ENCODE measurements around the gene NUP93. TPM values are rescaled to one million over a fixed set of nuclear protein-coding genes. Genes with fewer than 3 reads are reported as not detected.
"Not testable (repeated sequence)": the region's sequence is repeated elsewhere in the genome, so short reads cannot be mapped to it uniquely, and the experiment has no call there.

Gene NUP93
- polyA plus RNA-seq, 1 donor (not counting 4 experiments of a cell fraction or from before 2014, with no cell fraction given) = 74.1 TPM

- H3K27me3 ChIP-seq (ENCODE audit: control insufficient read depth, extremely low read depth, insufficient read depth, low read length) = peaks cover 5% of the 10 kb centered on the region
- TF ChIP-seq CTCF (optimal IDR thresholded peaks at IDR 0.05 in 1 of 3, IDR thresholded peaks at IDR 0.05 in 1 of 3, conservative IDR thresholded peaks at IDR 0.05 in 1 of 3; ENCODE audit: extremely low read depth in 1 of 3, insufficient read depth in 2 of 3, low read length in 3 of 3) (no peak), EZH2 (IDR thresholded peaks at IDR 0.05; ENCODE audit: low read length) (no peak)
- H3K9me3 ChIP-seq (ENCODE audit: control insufficient read depth, low read depth, low read length) = no peaks in the 10 kb centered on the region
- no peak overlapping the region for H2AFZ ChIP-seq (ENCODE audit: control insufficient read depth, low read length)
- no peak overlapping the region for H3K4me2 ChIP-seq (ENCODE audit: control insufficient read depth, extremely low read depth, insufficient read depth, low read depth, low read length)
- no peak overlapping the region for H3K4me3 ChIP-seq (ENCODE audit: control insufficient read depth in 2 of 3, extremely low read depth in 1 of 3, insufficient read depth in 2 of 3, low read depth in 1 of 3, low read length in 3 of 3)
- no peaks in the 10 kb centered on the region for H4K20me1 ChIP-seq (ENCODE audit: control insufficient read depth, extremely low read depth, insufficient read depth, low read length)
- FAIRE-seq (no peak), DNase-seq (ENCODE audit: low read depth, low spot score) (no peak)
- H3K9ac ChIP-seq (ENCODE audit: control insufficient read depth, extremely low read depth, insufficient read depth, low read length) = no peak overlapping the region
- no peaks in the 10 kb centered on the region for H3K36me3 ChIP-seq (ENCODE audit: control insufficient read depth in 2 of 2, extremely low read depth in 1 of 2, insufficient read depth in 2 of 2, low read length in 2 of 2)
- dilution Hi-C loops (cut with MboI; ENCODE audit: extremely low pct_ligation_motif_present, low sequenced_read_pairs) = no loop called here
- H3K9me1 ChIP-seq (ENCODE audit: control insufficient read depth, extremely low read depth, insufficient read depth, low read length) = no peaks in the 10 kb centered on the region
- no peaks in the 10 kb centered on the region for H3K4me1 ChIP-seq (ENCODE audit: control insufficient read depth, extremely low read depth, insufficient read depth, low read length)
- H3K79me2 ChIP-seq (ENCODE audit: control insufficient read depth, insufficient read depth, low read length) = no peaks in the 10 kb centered on the region
- H3K27ac ChIP-seq (ENCODE audit: control insufficient read depth, insufficient read depth, low read length) = no peak overlapping the region
These were observed 14.8 kb upstream of the NUP93 start for GRCh38 chr16:56715126-56715525.

- Histone ChIP-seq H2AFZ (ENCODE audit: control insufficient read depth, low read length) (no peak overlapping the region), H3K36me3 (ENCODE audit: control insufficient read depth in 2 of 2, extremely low read depth in 1 of 2, insufficient read depth in 2 of 2, low read length in 2 of 2) (no peaks in the 10 kb centered on the region), H3K27me3 (ENCODE audit: control insufficient read depth, extremely low read depth, insufficient read depth, low read length) (no peaks in the 10 kb centered on the region), H3K27ac (ENCODE audit: control insufficient read depth, insufficient read depth, low read length) (no peak overlapping the region), H3K9me1 (ENCODE audit: control insufficient read depth, extremely low read depth, insufficient read depth, low read length) (no peaks in the 10 kb centered on the region), H4K20me1 (ENCODE audit: control insufficient read depth, extremely low read depth, insufficient read depth, low read length) (no peaks in the 10 kb centered on the region), H3K4me3 (ENCODE audit: control insufficient read depth in 2 of 3, extremely low read depth in 1 of 3, insufficient read depth in 2 of 3, low read depth in 1 of 3, low read length in 3 of 3) (no peak overlapping the region), H3K4me2 (ENCODE audit: control insufficient read depth, extremely low read depth, insufficient read depth, low read depth, low read length) (no peak overlapping the region), H3K79me2 (ENCODE audit: control insufficient read depth, insufficient read depth, low read length) (no peaks in the 10 kb centered on the region), H3K4me1 (ENCODE audit: control insufficient read depth, extremely low read depth, insufficient read depth, low read length) (no peaks in the 10 kb centered on the region), H3K9me3 (ENCODE audit: control insufficient read depth, low read depth, low read length) (no peaks in the 10 kb centered on the region), H3K9ac (ENCODE audit: control insufficient read depth, extremely low read depth, insufficient read depth, low read length) (no peak overlapping the region)
- dilution Hi-C loops (cut with MboI; ENCODE audit: extremely low pct_ligation_motif_present, low sequenced_read_pairs) = no loop called here
- FAIRE-seq = peak; percentile 20
- TF ChIP-seq CTCF (optimal IDR thresholded peaks at IDR 0.05 in 1 of 3, IDR thresholded peaks at IDR 0.05 in 1 of 3, conservative IDR thresholded peaks at IDR 0.05 in 1 of 3; ENCODE audit: extremely low read depth in 1 of 3, insufficient read depth in 2 of 3, low read length in 3 of 3) (no peak), EZH2 (IDR thresholded peaks at IDR 0.05; ENCODE audit: low read length) (no peak)
- DNase-seq (ENCODE audit: low read depth, low spot score) = no peak
These were observed 13.2 kb upstream of the NUP93 start for GRCh38 chr16:56716761-56717160.

GRCh38 chr16:56717532-56717931, 12.4 kb upstream of the NUP93 start:
- H2AFZ ChIP-seq (ENCODE audit: control insufficient read depth, low read length); dilution Hi-C loops (cut with MboI; ENCODE audit: extremely low pct_ligation_motif_present, low sequenced_read_pairs); H3K4me1 ChIP-seq (ENCODE audit: control insufficient read depth, extremely low read depth, insufficient read depth, low read length); H3K27ac ChIP-seq (ENCODE audit: control insufficient read depth, insufficient read depth, low read length); H3K9ac ChIP-seq (ENCODE audit: control insufficient read depth, extremely low read depth, insufficient read depth, low read length); H3K36me3 ChIP-seq (ENCODE audit: control insufficient read depth in 2 of 2, extremely low read depth in 1 of 2, insufficient read depth in 2 of 2, low read length in 2 of 2); H3K9me3 ChIP-seq (ENCODE audit: control insufficient read depth, low read depth, low read length); DNase-seq (ENCODE audit: low read depth, low spot score); H3K4me2 ChIP-seq (ENCODE audit: control insufficient read depth, extremely low read depth, insufficient read depth, low read depth, low read length); H3K79me2 ChIP-seq (ENCODE audit: control insufficient read depth, insufficient read depth, low read length); H3K27me3 ChIP-seq (ENCODE audit: control insufficient read depth, extremely low read depth, insufficient read depth, low read length); H3K4me3 ChIP-seq (ENCODE audit: control insufficient read depth in 2 of 3, extremely low read depth in 1 of 3, insufficient read depth in 2 of 3, low read depth in 1 of 3, low read length in 3 of 3); H4K20me1 ChIP-seq (ENCODE audit: control insufficient read depth, extremely low read depth, insufficient read depth, low read length); FAIRE-seq; H3K9me1 ChIP-seq (ENCODE audit: control insufficient read depth, extremely low read depth, insufficient read depth, low read length): not testable (repeated sequence)

Data from keratinocyte (primary cell).